GM19193 (cell line): ENCODE measurements around the gene PTPN7.

Experiments
- POLR2A ChIP-seq: IDR thresholded peaks from 4 replicates; pipeline ENCODE4 v1.6.1; 2011; ENCODE audit not compliant: insufficient read depth, insufficient read length; ENCODE audit errors: extremely low read depth

Gene PTPN7

DNA sequence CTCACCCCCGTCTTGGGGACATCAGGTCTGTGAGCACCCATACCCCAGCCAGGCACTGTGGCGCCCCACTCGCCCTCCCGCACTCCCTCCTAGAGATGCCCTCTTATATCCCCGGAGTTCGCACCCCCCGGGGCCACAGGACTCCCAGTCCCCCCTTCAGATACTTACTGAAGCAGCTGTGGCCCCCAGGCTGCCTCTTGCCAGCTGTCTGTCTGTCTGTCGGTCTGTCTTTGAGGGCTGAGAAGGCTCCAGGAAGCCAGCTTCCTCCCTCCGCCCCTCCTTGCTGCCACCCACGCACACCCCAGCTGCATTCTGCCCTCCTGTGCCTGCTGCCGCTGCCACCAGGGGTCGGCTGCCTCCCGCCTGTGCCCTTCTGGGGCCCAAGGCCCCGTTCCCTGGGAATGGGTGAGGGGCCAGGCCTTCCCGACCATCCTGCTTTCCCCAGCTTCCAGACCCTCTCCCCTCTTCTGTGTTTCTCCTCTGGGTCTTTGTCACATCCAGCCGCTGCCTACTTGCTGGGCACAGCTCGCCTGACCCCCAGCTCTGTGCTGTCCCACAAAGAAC is at the start of gene PTPN7:
Gene PTPN7 (minus strand): TSS at position 226 of the 564 bp plus-strand sequence. CDS start 1,200 bp downstream, outside the sequence.
- TF ChIP-seq POLR2A = peak; percentile 74

DNA sequence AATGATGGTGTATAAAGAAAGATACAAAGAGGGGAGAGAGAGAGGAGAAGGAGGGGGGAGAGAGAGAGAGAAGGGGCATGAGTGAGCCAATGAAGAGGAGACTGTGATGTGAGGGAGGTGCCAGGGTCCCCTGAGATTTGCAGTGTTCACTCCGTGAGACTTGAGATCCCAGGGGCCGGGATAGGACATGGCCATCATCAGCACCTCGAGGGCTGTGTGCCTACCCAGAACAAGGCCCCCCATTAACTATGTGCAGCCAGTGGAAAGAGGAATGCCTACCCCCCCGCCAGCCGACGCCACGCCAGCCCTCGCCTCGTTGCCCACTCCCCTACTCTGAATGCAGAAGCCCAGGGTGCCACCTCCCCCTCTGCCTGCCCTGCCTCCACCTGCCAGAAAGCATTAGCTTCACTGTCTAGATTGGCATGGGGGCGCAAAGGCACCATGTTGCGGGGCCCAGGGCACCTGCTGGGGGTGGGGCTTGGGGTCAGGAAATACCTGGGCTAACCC is 48.0 kb upstream of the PTPN7 start:
- no peak for TF ChIP-seq POLR2A

DNA sequence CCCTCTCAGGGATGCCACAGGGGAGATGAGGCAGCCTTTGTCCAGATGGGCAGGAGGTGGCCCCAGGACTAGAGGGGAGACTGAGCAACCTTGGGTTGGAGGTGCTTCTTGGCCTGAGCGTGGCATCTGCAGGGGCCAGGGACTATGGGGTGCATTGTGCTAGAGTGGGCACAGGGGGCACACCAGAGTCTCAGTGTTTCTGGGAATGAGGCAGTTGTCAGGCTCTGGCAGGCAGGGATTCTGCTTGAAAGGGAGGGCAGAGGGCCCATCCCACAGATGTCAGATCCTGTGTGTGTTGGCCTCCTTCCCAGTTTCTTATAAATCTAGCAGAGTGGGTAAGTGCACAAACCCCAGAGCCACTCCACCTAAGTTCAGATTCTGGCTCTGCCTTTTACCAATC is 46.9 kb upstream of the PTPN7 start:
- no peak for TF ChIP-seq POLR2A

DNA sequence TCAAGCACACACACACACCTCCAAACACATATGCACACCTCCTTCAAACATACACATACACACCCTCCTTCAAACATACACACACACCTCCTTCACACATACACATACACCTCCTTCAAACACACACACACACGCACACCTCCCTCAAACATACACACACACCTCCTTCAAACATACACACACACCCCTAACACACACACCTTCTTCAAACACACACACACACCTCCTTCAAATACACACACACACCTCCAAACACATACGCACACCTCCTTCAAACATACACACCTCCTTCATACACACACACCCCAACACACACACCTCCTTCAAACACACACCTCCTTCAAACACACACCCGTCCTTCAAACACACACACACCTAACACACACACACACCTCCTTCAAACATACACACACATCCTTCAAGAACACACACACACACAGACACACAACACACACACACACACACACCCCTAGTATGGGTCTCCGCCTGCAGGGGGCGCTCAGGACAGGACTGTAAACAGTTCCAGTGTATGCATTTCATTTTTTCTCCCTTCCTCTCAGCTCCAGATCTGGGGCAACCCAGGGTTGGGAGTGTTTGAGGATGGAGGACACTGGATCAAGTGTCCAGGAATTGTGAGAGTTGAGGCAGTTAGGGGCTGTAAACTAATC is 45.3 kb upstream of the PTPN7 start:
- no peak for TF ChIP-seq POLR2A

DNA sequence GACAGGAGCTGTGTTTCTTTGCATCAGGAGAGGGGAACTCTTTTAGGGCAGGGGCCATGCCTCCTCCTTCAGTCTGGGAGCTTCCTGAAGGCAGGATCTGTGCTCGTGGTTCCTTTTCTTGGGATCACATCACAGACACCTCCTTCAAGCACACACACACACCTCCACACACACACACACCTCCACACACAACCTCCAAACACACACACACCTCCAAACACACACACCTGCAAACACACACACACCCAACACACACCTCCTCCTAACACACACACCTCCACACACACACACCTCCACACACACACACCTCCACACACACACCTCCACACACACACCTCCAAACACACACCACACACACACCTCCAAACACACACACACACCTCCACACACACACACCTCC is 43.7 kb upstream of the PTPN7 start:
- TF ChIP-seq POLR2A = no peak

DNA sequence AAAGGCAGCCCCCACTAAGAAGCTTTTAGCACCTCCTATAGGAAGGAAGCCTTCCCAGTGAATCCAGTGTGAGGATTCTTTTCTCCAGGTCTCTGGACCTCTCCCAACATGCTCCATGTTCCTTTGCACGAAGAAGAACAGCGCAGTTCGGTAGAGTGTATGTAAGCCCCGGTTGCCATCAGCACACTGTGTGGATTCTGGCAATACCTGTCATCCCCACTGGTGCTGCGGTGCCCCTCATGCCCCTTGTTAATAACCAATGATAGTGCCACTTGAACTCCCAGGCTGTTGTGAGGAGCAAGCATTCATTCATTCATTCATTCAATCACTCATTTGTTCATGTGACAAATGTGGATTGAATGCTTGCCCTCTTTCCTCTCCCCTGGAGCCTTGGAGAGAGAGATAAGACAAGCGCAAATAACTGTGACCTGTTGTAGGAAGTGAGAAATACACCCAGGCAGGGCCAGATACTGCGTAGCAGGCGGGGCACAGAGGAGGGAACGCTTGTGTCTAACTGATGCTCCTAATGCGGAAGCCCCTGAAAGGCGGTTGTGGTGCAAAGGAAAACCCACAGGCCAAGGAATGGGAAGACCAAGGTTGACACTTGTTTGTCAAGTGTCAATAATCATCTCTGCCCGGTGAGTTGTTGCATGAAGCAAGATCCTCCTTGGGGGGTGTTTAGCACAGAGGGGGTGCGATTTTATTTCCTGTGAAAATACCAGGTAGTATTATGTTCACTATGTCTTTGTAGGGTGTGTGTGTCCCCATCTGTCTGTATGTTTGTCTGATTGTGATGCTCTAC is 43.0 kb upstream of the PTPN7 start:
- TF ChIP-seq POLR2A = no peak

DNA sequence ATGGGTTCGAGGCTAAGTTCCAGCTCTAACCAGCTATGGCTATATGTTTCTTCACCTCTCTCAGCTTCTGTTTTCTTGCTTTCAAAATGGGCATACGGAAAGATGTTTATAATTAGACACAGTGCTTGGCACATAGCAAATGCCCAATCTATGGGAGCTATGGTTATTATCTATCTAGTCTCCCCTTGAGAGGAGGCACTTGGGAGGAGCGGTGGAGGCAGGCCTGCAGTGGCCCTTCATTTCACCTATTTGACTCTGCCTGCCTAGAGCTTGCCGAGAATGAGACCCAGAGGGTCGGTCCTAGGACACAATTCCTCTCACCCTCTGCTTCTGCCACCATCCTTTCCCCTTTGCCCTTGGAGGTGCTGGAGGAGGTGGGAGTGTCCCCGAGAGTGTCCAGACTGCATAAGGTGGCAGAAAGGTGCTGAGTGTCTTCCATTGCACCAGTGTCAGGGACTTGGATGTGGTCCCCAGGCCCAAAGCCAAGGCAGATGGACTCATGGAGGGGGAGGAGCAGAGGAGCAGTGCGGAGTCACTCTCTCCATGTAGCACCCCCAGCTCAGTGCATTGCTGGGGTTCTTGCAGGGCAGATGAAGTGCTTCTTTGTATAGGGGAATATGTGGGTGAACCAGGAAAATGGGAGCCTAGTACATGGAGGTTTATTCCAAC is 42.2 kb upstream of the PTPN7 start:
- no peak for TF ChIP-seq POLR2A

DNA sequence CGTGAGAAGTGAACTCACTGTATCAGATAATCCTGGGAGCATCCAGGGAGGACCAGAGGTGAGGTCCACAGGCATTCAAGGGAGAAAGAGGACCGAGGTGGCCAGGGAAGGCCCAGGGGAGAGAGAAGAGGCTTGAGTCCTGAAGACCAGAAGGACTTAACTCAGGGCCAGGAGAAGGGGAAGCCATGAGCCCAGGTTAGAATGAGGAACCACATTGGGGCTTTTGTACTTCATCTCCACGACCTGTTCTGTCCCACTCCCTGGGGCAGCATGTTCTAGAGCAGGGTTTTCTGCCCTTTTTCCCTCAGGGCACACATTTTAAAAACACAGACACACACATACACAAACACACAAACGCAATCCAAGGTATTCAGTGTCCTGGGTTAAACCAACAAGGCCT is 41.6 kb upstream of the PTPN7 start:
- no peak for TF ChIP-seq POLR2A

DNA sequence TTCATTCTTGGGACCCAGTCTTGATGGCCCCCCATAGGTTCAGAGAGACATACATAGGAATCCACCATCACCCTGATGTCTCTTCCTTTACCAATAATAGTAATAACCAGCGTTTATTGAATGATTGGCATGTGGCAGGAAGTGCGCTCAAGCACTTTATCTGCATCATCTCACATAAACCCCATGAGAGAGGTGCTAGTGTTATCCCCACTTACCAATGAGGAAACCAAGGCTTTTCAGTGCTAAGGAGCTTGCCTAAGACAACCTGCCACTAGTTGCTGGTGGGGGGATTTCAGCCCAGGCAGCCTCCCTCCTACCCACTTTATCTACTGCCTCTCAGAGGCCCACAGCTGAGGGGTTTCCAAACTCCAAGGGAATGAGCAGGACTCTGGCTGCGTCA is 40.9 kb upstream of the PTPN7 start:
- TF ChIP-seq POLR2A = no peak

DNA sequence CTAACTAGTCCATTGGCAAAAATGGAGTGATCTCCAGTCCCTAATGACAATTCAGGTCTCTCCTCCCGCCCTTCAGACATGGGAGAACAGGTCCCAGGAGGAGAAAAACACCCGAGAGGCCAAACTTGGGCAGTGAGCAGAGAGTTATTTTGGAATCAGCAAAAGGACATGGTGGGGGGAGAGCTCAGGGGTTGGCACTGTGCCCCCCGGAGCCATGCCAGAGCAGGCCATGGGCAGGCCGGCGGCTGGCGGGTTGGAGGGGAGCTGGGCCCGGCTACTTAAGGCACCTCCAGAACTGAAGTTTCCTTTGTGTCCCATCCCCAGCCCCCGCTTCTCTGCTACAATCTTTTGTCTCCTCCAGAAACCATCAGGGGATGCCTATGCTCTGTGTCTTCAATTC is 40.3 kb upstream of the PTPN7 start:
- TF ChIP-seq POLR2A = no peak

DNA sequence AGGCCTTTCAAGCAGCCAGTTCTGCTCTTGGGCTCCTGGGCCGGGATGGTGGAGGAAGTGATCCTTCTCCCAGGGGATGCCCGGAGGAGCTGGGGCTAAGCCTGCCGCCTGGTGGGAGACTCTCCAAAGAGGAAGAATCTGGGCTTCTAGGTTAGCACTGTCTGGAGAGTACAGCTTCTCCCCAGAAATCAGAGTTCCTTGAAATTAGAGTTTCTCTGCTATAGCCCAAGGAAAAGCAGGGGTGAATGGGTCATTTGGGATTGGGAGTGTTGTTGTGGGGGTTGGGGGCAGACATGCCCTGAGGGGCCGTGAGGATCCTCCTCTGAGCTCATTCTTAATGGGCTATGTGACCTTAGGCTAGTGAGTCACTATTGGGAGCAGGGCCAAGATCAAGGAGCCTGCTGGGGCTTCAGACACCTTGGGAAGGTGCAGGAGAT is 39.7 kb upstream of the PTPN7 start:
- TF ChIP-seq POLR2A = no peak

DNA sequence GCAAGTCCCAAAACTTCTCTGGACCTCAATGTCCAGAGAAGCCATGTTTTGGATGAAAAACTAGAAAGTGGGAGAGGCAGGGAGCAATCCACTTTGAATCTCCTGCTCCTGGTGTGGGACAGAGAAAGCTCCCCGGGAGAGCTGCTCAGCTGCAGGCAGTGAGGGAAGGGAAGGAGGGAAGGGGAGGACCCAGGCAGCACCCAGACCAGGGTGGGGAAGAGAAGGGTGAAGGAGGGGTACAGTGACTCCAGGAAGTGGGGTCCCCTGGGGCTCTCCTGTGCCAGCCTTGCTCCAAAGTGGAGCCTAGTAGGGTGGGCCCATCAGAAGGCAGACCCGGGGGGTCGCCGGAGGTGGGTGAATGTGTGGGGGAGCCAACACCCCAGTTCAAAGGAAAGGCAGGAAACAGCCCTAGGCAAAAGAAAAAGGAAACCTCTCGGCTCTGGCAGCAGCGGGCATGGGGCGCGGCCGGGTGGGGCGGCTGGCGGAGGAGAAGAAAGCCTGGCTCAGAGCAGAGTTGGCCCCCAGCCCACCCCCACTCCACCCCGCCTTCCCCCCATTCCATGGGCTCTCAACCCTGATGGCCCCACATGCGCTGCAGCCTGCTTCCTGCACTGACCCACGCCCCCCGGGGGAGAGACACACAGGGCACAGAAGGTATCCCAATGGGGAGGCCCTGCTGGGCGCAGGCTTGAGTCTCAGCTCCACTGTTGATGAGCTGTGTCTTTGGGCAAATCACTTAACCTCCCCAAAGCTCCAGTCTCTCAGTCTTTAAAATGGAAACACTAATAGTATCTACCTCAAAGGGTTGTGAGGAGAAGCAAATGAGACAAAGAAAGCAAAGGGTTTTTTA is 38.9 kb upstream of the PTPN7 start:
- no peak for TF ChIP-seq POLR2A

DNA sequence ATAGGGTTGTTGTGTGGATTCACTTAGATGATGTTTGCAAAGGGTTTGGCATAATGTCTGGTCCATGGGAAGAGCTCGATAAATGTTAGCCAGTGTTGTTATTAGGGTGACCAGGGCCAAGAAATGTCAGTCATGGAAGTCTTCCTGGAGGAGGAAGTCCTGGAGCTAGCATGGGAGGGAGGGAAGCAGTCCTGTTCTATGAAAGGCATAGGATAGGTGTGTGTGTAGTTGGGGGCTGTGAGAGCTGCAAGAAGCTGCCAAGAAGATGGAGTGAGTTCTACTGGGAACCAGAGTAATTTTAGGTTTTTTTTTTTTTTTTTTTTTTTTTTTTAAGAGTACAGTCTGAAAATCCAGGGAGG is 37.9 kb upstream of the PTPN7 start:
- TF ChIP-seq POLR2A = no peak

DNA sequence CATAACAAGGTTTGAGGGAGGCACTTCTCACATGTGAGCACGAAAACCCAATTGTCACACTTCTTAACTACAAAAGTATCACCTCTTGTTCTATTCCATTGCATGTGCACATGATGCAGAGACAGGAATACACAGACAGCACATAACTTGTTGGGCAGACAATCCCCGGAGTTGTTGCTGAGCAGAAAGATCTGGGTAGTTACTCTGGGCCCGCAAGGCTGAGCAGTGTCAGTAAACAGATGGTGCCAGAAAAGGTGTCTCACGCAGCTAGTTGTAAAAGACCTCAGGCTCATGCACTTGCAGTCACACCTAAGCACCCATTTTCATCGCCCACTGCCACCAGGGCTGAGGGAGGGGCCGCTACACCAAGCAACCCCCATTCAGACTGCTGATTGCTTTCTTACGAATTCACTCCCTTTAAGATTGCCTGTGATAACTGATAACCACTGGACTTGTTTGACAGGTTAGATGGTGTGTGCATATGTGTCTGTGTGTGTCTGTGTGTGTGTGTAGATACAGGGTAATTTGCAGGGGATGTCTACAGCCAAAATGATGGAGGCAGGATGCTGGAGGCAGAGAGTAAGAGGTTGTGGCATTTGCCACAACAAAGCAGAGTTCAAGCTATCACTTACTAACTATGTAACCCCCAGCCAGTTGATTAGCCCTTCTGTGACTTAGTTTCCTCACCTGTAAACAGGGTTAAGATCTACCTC is 37.4 kb upstream of the PTPN7 start:
- no peak for TF ChIP-seq POLR2A
